Bronchial epithelial cell (primary cell): ENCODE results near the gene DCAF6. TPM values are rescaled to one million over a fixed set of nuclear protein-coding genes. Genes with fewer than 3 reads are reported as not detected.
A peak's percentile ranks its signal among the peaks of the same experiment; 100 is the strongest.

ENCODE experiments used
- DNase-seq: peaks from one replicate; pipeline ENCODE4 v3.0.0-alpha.2; 2010; ENCODE audit warnings: low read depth
- FAIRE-seq: peaks from 2 replicates; lab custom pipeline; 2011; peaks lifted over from hg19 to GRCh38; lab: Jason Lieb, UNC
- H3K27me3 ChIP-seq: 2 replicates; pipeline ENCODE4 v1.5.1; 2011; ENCODE audit warnings: low read length; ENCODE audit not compliant: control insufficient read depth, insufficient read depth
- H3K36me3 ChIP-seq: 2 replicates; pipeline ENCODE4 v1.5.1; 2011; ENCODE audit warnings: low read length; ENCODE audit not compliant: control insufficient read depth, insufficient read depth
- H3K4me3 ChIP-seq: 2 replicates; pipeline ENCODE4 v1.5.1; 2011; ENCODE audit warnings: mild to moderate bottlenecking, low read depth, low read length, control low read depth
- total RNA-seq: library from RNA; depleted of rRNA; stranded (reverse); fragments of >200 nt; gene quantifications from 2 replicates; pipeline ENCODE4 v1.2.1, GENCODE V29; 2014
- TF ChIP-seq, protein P1 (sequence below): IDR thresholded peaks from 2 replicates; pipeline ENCODE4 v1.5.1; 2011; ENCODE audit warnings: mild to moderate bottlenecking, moderate library complexity, low read length, control low read depth, inconsistent platforms; ENCODE audit not compliant: insufficient read depth, severe bottlenecking

DCAF6 gene
- total RNA-seq, 1 donor from 2014 or later: 28.2 TPM

DNA sequence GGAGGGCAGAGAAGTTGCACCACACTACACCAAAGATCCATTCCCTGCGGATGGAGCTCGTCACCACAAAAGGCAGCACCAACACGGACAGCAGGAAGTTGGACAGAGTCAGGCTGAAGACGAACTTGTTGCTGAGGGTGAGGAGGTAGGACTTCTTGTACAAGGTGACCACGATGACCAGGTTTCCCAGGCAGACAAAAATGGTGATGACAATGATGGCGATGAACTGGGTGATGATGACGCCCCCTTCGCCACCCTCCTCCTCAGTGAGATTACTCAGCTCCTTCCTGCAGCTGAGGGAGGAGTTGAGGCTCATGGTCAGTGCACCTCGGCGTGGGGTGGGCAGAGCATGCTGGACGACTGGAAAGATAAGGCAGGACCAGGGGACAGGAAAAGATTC, 168.1 kb downstream of the DCAF6 start:
- Histone ChIP-seq H3K4me3 (no peak overlapping the region), H3K27me3 (no peaks in the 10 kb centered on the region), H3K36me3 (peaks cover 1% of the 10 kb centered on the region)
- peak; percentile 87 for FAIRE-seq
- TF ChIP-seq, protein P1, sequence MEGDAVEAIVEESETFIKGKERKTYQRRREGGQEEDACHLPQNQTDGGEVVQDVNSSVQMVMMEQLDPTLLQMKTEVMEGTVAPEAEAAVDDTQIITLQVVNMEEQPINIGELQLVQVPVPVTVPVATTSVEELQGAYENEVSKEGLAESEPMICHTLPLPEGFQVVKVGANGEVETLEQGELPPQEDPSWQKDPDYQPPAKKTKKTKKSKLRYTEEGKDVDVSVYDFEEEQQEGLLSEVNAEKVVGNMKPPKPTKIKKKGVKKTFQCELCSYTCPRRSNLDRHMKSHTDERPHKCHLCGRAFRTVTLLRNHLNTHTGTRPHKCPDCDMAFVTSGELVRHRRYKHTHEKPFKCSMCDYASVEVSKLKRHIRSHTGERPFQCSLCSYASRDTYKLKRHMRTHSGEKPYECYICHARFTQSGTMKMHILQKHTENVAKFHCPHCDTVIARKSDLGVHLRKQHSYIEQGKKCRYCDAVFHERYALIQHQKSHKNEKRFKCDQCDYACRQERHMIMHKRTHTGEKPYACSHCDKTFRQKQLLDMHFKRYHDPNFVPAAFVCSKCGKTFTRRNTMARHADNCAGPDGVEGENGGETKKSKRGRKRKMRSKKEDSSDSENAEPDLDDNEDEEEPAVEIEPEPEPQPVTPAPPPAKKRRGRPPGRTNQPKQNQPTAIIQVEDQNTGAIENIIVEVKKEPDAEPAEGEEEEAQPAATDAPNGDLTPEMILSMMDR: no peak
- DNase-seq: no peak

DNA sequence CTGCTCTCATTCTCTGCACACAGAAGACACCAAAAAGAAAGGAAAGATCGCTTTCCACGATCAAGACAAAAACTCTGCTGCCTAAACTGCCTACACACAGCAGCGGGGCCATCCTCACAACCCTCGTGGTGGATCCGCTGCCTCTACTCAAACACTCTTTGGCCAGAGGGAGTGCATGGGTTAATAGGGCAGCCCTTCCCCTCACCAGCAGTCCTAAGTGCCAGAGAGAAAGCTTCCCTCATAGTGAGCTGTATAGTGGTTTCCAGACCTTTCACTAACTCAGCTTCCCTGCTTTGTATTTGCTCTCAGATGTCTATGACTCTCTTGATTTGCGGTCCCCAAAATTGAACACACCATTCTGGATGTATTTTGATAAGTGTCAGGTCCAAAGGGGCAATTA, 169.4 kb downstream of the DCAF6 start:
- no peak for DNase-seq
- Histone ChIP-seq H3K4me3 (no peak overlapping the region), H3K36me3 (peaks cover 1% of the 10 kb centered on the region), H3K27me3 (no peaks in the 10 kb centered on the region)
- no peak for FAIRE-seq
- TF ChIP-seq, protein P1: no peak

DNA sequence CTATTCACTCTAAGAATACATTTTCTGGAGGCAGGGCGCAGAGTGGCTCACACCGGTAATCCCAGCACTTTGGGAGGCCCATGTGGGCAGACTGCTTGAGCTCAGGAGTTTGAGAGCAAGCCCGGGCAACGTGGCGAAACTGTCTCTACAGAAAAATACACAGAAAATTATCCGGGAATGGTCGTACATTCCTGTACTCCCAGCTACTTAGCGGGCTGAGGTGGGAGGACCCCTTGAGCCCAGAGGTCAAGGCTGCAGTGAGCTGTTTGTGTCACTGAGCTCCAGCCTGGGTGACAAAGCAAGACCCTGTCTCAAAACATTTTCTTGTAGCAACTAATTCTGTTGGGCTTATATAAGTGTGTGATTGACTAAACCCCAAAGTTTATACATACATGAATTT, 169.8 kb downstream of the DCAF6 start:
- DNase-seq: no peak
- peaks cover 1% of the 10 kb centered on the region for H3K36me3 ChIP-seq
- H3K27me3 ChIP-seq: no peaks in the 10 kb centered on the region
- H3K4me3 ChIP-seq: no peak overlapping the region
- no peak for FAIRE-seq
- TF ChIP-seq, protein P1: no peak

DNA sequence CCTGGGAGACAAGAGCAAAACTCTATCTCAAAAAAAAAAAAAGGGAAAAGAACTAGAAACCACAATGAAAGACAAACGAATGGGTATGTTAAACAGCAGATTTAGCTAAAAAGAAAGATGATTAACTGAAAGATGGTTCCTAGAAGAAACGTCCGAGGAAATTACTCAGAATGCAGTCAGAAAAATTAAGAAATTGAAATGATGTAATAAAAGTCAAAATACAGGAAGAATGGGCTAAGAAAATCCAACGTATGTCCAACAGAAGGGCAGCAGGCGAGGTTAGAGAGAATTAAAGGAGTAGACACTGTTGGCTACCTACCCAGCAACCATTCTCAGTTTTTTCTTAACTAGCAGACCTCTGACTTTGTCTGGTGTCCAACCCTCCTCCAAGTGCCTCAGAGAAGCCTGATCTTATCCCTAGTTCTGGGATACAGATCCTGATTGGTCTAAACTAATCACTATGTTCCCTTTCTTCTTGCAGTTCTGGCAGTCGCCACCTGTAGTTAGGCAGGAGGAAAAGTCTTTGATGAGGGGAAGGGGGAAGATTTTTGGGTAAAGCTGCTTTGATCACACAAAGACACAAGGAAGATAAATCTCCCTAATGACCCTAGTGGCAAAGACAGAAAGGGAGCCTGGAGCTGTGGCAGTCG, 174.5 kb downstream of the DCAF6 start:
- H3K27me3 ChIP-seq: no peaks in the 10 kb centered on the region
- H3K4me3 ChIP-seq: no peak overlapping the region
- H3K36me3 ChIP-seq: no peaks in the 10 kb centered on the region
- FAIRE-seq (no peak), DNase-seq (peak; percentile 73)
- TF ChIP-seq, protein P1: no peak

- TF ChIP-seq, protein P1: no peak
- Histone ChIP-seq H3K36me3 (no peaks in the 10 kb centered on the region), H3K27me3 (no peaks in the 10 kb centered on the region), H3K4me3 (no peak overlapping the region)
- FAIRE-seq (peak; percentile 79), DNase-seq (peak; percentile 97)
Observed at GRCh38 chr1:168112673-168113305, 176.3 kb downstream of the DCAF6 start.
